BE2C (cell line): ENCODE results near the gene ZNF664.
A peak's percentile ranks its signal among the peaks of the same experiment; 100 is the strongest.

Experiments
- DNase-seq: peaks from one replicate; pipeline ENCODE4 v3.0.0-alpha.2; 2020
- H3K27me3 ChIP-seq: fragments of 250-450 bp; sonication (Bioruptor Pico); 2 replicates; pipeline ENCODE4 v1.5.1; 2020; ENCODE audit warnings: mild to moderate bottlenecking
- H3K36me3 ChIP-seq: fragments of 250-450 bp; sonication (Bioruptor Pico); 2 replicates; pipeline ENCODE4 v1.5.1; 2020; ENCODE audit warnings: mild to moderate bottlenecking
- H3K4me1 ChIP-seq: fragments of 250-450 bp; sonication (Bioruptor Pico); 2 replicates; pipeline ENCODE4 v1.5.1; 2020
- H3K4me3 ChIP-seq: 2 replicates; pipeline ENCODE4 v1.5.1; 2011; ENCODE audit warnings: low read depth, low read length
- H3K9me3 ChIP-seq: fragments of 250-450 bp; sonication (Bioruptor Pico); 2 replicates; pipeline ENCODE4 v1.5.1; 2020
- TF ChIP-seq, protein P1 (sequence below): IDR thresholded peaks from 2 replicates; pipeline ENCODE4 v1.5.1; 2012; ENCODE audit warnings: mild to moderate bottlenecking, low read depth, low read length

ZNF664 gene

GRCh38 chr12:123936471-123936870, 36.5 kb upstream of the ZNF664 start:
- H3K27me3 ChIP-seq: no peaks in the 10 kb centered on the region
- no peaks in the 10 kb centered on the region for H3K4me1 ChIP-seq

DNA sequence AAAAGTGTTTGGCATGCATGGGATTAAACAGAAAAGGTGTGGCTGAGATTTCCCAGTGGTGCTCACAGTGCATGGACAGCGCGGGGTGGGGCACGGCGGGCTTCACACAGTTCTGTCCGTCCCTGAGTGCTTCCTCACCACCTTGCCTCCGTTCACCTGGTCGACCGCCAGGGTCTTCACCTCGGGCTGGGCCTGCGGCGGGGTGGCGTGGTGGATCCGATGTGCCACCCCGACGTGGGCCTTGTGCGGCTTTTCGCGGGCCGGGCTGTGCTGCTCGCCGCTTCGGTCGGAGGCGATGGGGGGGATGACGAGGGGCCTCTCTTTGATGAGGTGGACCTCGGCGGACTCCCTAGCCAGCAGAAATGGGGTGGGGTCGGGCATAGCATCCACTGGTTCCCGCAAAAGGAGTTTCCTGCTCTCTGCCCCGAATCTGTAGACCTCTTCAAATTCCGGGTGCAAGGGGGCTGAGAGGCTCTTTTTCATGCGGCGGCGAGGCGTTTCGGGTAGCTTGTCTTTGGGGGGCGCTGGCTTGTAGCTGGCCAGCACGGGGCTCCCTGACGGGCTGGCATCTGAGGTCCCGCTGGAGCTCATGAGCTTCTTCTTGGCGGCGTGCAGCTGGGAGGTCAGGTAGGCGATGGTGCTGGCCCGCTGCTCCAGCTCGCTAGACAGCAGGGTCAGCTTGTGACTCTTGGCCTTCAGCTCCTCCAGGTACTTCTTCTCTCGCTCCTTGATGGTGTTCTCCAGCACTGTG, 35.9 kb upstream of the ZNF664 start:
- H3K9me3 ChIP-seq: no peaks in the 10 kb centered on the region
- H3K4me1 ChIP-seq: no peaks in the 10 kb centered on the region
- no peak for DNase-seq
- no peaks in the 10 kb centered on the region for H3K27me3 ChIP-seq
- TF ChIP-seq, protein P1, sequence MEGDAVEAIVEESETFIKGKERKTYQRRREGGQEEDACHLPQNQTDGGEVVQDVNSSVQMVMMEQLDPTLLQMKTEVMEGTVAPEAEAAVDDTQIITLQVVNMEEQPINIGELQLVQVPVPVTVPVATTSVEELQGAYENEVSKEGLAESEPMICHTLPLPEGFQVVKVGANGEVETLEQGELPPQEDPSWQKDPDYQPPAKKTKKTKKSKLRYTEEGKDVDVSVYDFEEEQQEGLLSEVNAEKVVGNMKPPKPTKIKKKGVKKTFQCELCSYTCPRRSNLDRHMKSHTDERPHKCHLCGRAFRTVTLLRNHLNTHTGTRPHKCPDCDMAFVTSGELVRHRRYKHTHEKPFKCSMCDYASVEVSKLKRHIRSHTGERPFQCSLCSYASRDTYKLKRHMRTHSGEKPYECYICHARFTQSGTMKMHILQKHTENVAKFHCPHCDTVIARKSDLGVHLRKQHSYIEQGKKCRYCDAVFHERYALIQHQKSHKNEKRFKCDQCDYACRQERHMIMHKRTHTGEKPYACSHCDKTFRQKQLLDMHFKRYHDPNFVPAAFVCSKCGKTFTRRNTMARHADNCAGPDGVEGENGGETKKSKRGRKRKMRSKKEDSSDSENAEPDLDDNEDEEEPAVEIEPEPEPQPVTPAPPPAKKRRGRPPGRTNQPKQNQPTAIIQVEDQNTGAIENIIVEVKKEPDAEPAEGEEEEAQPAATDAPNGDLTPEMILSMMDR: no peak
- no peak overlapping the region for H3K4me3 ChIP-seq
- no peaks in the 10 kb centered on the region for H3K36me3 ChIP-seq

More at GRCh38 chr12:123936471-123936870, 36.5 kb upstream of the ZNF664 start:
- Histone ChIP-seq H3K4me3 (no peak overlapping the region), H3K9me3 (no peaks in the 10 kb centered on the region), H3K36me3 (no peaks in the 10 kb centered on the region)
- no peak for DNase-seq
- TF ChIP-seq, protein P1: no peak

- Histone ChIP-seq H3K4me1 (no peaks in the 10 kb centered on the region), H3K36me3 (no peaks in the 10 kb centered on the region; the same call in 1 of the 2 replicates)
Measured at GRCh38 chr12:123937707-123938591, 35.1 kb upstream of the ZNF664 start.

DNA sequence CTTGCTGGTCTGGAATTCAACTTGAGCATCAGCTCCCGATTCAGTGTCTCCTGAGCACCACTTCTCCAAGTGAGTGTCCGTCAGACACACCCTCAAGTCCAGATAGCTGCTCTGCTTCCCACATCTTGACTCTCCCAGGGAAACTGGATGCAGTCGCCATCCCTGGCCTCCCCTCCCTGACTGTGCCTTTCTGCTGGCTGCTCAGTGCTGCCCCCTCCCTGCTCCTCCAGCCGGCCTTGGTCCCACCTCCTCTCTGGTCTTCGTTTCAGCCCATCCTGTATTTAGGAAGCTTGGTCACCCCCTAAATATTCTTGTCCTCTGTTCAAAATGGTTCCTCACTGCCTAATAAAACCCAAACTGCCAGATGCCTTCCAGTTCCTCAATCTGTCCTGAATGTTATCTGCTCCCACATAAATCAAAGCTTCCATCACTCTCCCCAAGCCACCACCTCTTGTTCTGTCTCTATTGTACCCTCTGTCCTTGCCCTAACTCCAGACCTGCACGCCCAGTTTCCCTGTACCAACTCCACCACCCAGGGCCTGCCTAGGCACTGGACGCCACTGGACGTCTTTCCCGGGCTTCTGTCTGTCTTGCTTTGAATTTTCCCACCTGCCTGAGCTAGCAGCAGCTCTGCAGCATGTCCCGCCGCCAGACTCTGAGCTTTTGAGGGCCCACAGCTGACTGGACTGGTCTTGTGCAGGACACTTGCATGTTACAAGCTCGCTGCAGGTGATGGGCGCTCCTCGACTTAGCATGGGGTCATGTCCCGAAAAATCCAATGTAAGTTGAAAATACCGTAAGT, 34.1 kb upstream of the ZNF664 start:
- DNase-seq: peak; percentile 46
- H3K27me3 ChIP-seq: no peaks in the 10 kb centered on the region
- H3K36me3 ChIP-seq: no peaks in the 10 kb centered on the region; the same call in 1 of the 2 replicates
- no peak overlapping the region for H3K4me3 ChIP-seq
- TF ChIP-seq, protein P1: peak; percentile 62
- no peaks in the 10 kb centered on the region; the same call in 1 of the 2 replicates for H3K4me1 ChIP-seq
- H3K9me3 ChIP-seq: no peaks in the 10 kb centered on the region

More at GRCh38 chr12:123937707-123938591, 35.1 kb upstream of the ZNF664 start:
- no peak for DNase-seq
- H3K4me3 ChIP-seq: no peak overlapping the region
- TF ChIP-seq, protein P1: no peak
- H3K27me3 ChIP-seq: no peaks in the 10 kb centered on the region
- H3K9me3 ChIP-seq: no peaks in the 10 kb centered on the region

- no peaks in the 10 kb centered on the region for H3K9me3 ChIP-seq
- H3K4me3 ChIP-seq: no peak overlapping the region
- no peak for DNase-seq
- no peaks in the 10 kb centered on the region; the same call in 1 of the 2 replicates for H3K36me3 ChIP-seq
- H3K4me1 ChIP-seq: no peaks in the 10 kb centered on the region; the same call in 1 of the 2 replicates
- TF ChIP-seq, protein P1: no peak
- H3K27me3 ChIP-seq: no peaks in the 10 kb centered on the region
Measured at GRCh38 chr12:123939716-123940626, 33.0 kb upstream of the ZNF664 start.
